DMS53 treated with DMSO at 0.1 percent for 48 hours (cell line): Measurements from ENCODE around the gene SLC17A4.

Source experiments
- DNase-seq: peaks from one replicate; lab custom pipeline; 2025; ENCODE audit not compliant: unreplicated experiment; lab: John Stamatoyannopoulos, UW

SLC17A4 gene

GRCh38 chr6:25794784-25795183 lies 40.2 kb downstream of the SLC17A4 start:
- no peak for DNase-seq

GRCh38 chr6:25801436-25801835 lies 46.9 kb downstream of the SLC17A4 start:
- no peak for DNase-seq

DNA sequence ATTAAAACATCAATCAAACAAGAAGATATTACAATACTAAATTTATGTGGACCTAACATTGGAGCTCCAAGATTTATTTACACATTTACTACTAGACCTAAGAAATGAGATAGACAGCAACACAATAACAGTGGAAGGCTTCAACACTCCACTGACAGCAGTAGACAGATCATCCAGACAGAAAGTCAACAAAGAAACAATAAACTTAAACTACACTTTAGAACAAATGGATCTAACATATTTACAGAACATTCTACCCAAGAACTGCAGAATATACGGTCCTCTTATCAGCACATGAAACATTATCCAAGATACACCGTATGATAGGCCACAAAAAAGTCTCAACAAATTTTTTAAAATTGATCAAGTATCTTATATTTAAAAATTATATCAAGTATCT lies 50.3 kb downstream of the SLC17A4 start:
- DNase-seq: no peak

DNA sequence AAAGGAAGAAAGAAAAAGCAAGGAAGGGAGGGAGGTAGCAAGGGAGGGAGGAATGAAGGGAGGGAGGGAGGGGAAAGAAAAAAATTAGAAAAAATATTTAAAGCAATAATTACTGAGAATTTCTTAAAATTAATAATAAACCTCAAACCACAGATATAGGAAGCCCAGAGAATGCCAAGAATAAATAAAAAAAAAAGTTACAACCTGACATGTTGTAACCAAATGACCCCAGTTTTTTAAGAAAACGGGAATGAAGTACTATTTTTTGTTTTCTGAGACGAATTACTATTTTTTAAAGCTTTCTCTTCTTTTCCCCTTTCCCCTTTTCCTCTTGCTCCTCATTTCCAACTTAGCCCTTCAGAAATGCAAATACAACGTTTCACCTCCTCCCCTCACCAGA lies 60.7 kb downstream of the SLC17A4 start:
- DNase-seq: no peak

- no peak for DNase-seq
Observed at GRCh38 chr6:25816252-25816651, 61.7 kb downstream of the SLC17A4 start.

- no peak for DNase-seq
Observed at GRCh38 chr6:25821341-25821740, 66.8 kb downstream of the SLC17A4 start.

DNA sequence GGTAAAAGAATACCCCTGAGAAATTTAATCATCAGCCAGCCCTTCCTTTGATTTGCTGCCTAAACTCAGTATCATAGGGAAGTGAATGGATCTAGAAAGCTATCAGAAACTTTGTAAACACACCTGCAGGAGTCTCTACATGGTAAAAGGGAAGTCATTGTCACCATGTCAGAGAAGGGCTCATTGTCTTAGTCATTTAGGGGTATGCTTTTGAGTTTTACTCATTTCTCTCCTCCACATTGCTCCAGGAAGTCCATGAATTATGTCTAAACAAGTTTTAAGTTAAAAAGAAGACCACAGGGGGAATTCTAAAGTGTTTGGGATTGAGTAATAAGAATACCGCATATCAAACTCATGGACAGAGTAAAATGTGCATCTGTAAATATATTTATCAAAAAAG lies 74.8 kb downstream of the SLC17A4 start:
- no peak for DNase-seq

GRCh38 chr6:25830458-25830857 lies 75.9 kb downstream of the SLC17A4 start:
- no peak for DNase-seq
